OCI-LY7 (cell line): ENCODE measurements around the gene MAPK11. TPM values are rescaled to one million over a fixed set of nuclear protein-coding genes. Genes with fewer than 3 reads are reported as not detected.

Experiments
- BruUV-seq: library from RNA; stranded (reverse); fragments of 400-500 nt; replicated peaks from 2 replicates; lab custom pipeline; 2021; lab: Mats Ljungman, UMichigan
- CTCF ChIA-PET: fragments of 300-600 bp; sonication (Branson Sonifier 250); formaldehyde crosslinking; loops from one replicate; lab custom pipeline; 2022; ENCODE audit warnings: antibody characterized with exemption; ENCODE audit not compliant: unreplicated experiment; lab: Charles Lee
- POLR2A ChIA-PET: fragments of 300-600 bp; sonication (Branson Sonifier 250); formaldehyde crosslinking; loops from one replicate; lab custom pipeline; 2022; ENCODE audit warnings: antibody characterized with exemption; lab: Charles Lee
- DNase-seq: peaks from one replicate; pipeline ENCODE4 v3.0.0-alpha.2; 2015; ENCODE audit warnings: low spot score
- H2AFZ ChIP-seq: fragments of 200-600 bp; sonication (generic), shearing (Covaris generic); 2 replicates; pipeline ENCODE4 v1.6.1; 2014; ENCODE audit warnings: mild to moderate bottlenecking, antibody characterized with exemption, low read length, moderate library complexity
- H3K27ac ChIP-seq: fragments of 200-600 bp; sonication (generic); 2 replicates; pipeline ENCODE4 v1.5.1; 2014; ENCODE audit warnings: mixed run types, low read depth, mild to moderate bottlenecking, moderate library complexity, low read length, inconsistent platforms; ENCODE audit not compliant: poor library complexity, severe bottlenecking
- H3K36me3 ChIP-seq: fragments of 200-600 bp; sonication (generic); 2 replicates; pipeline ENCODE4 v1.6.1; 2014; ENCODE audit warnings: mild to moderate bottlenecking, antibody characterized with exemption, low read length, moderate library complexity, mixed read lengths; ENCODE audit not compliant: insufficient read depth
- H3K4me1 ChIP-seq: fragments of 200-600 bp; sonication (generic); 2 replicates; pipeline ENCODE4 v1.5.1; 2014; ENCODE audit warnings: mild to moderate bottlenecking, low read length; ENCODE audit not compliant: insufficient read depth, poor library complexity, severe bottlenecking
- H3K4me2 ChIP-seq: fragments of 200-600 bp; sonication (generic); 2 replicates; pipeline ENCODE4 v1.6.1; 2014; ENCODE audit warnings: mild to moderate bottlenecking, low read length
- H3K4me3 ChIP-seq: fragments of 200-600 bp; sonication (generic); 2 replicates; pipeline ENCODE4 v1.5.1; 2014; ENCODE audit warnings: mild to moderate bottlenecking, low read depth, low read length; ENCODE audit not compliant: poor library complexity, severe bottlenecking
- H3K79me2 ChIP-seq: fragments of 200-600 bp; sonication (generic); 2 replicates; pipeline ENCODE4 v1.6.1; 2016; ENCODE audit warnings: low read depth, mild to moderate bottlenecking, low read length, moderate library complexity, mixed read lengths; ENCODE audit not compliant: insufficient read depth
- H3K9me2 ChIP-seq: fragments of 200-600 bp; sonication (generic); 2 replicates; pipeline ENCODE4 v1.6.1; 2016; ENCODE audit warnings: mild to moderate bottlenecking, low read length, mixed read lengths; ENCODE audit not compliant: insufficient read depth
- H3K9me3 ChIP-seq: fragments of 200-600 bp; sonication (generic); 2 replicates; pipeline ENCODE4 v1.6.1; 2014; ENCODE audit warnings: mild to moderate bottlenecking, mixed run types, low read length, mixed read lengths
- H4K20me1 ChIP-seq: fragments of 200-600 bp; sonication (generic); 2 replicates; pipeline ENCODE4 v1.6.1; 2014; ENCODE audit warnings: mild to moderate bottlenecking, antibody characterized with exemption, low read length, moderate library complexity, mixed read lengths; ENCODE audit not compliant: insufficient read depth
- CTCF ChIP-seq: fragments of 200-600 bp; sonication (generic); conservative IDR thresholded peaks from 2 replicates; pipeline ENCODE4 v1.5.1; 2014; ENCODE audit warnings: mild to moderate bottlenecking, antibody characterized with exemption, low read length, moderate library complexity, mixed read lengths
- EZH2phosphoT487 ChIP-seq: fragments of 200-600 bp; sonication (generic); IDR thresholded peaks from 2 replicates; pipeline ENCODE4 v1.6.1; 2018; ENCODE audit warnings: low read depth, borderline replicate concordance, mild to moderate bottlenecking, mixed run types, antibody characterized with exemption, low read length, moderate library complexity, mixed read lengths
- intact Hi-C: fragments of 100-400 bp; cut with micrococcal nuclease; formaldehyde crosslinking; loops from one replicate; pipeline ENCODE4 v1.10.0; 2022; ENCODE audit not compliant: unreplicated experiment
- total RNA-seq, 2 experiments: library from RNA; depleted of rRNA in 1 of 2; stranded (reverse); fragments of >200 nt in 1 of 2; shearing (Covaris generic) in 1 of 2; gene quantifications; 2 replicates each; pipeline ENCODE4 v1.2.3, GENCODE V29; 2014 to 2022

The MAPK11 gene
- total RNA-seq, 2 experiments from 2014 or later = 12.0 to 19.7 TPM

GRCh38 chr22:50283821-50284220 is 13.6 kb upstream of the MAPK11 start:
- CTCF ChIA-PET = no interaction called here
- Histone ChIP-seq H3K36me3 (no peaks in the 10 kb centered on the region), H2AFZ (no peak overlapping the region), H3K4me2 (no peak overlapping the region), H3K4me3 (no peak overlapping the region), H3K79me2 (no peaks in the 10 kb centered on the region), H3K4me1 (no peaks in the 10 kb centered on the region), H4K20me1 (no peaks in the 10 kb centered on the region), H3K27ac (no peak overlapping the region), H3K9me3 (no peaks in the 10 kb centered on the region), H3K9me2 (no peaks in the 10 kb centered on the region)
- no TSS peak for BruUV-seq
- POLR2A ChIA-PET = no interaction called here
- no peak for DNase-seq
- TF ChIP-seq CTCF (no peak), EZH2phosphoT487 (no peak)
- intact Hi-C loops = no loop called here

- no peak overlapping the region for H3K27ac ChIP-seq
- no TSS peak for BruUV-seq
- no peaks in the 10 kb centered on the region for H3K9me3 ChIP-seq
- intact Hi-C loops = no loop called here
- H3K79me2 ChIP-seq = no peaks in the 10 kb centered on the region
- H4K20me1 ChIP-seq = no peaks in the 10 kb centered on the region
- POLR2A ChIA-PET = interaction anchor here (0.7 kb wide), 1 partner anchor 1636 kb away, joined by 3 read pairs; no protein-coding TSS in a partner anchor
- no peak for DNase-seq
- H3K9me2 ChIP-seq = no peaks in the 10 kb centered on the region
- no peak for TF ChIP-seq CTCF
- no peak for TF ChIP-seq EZH2phosphoT487
- H3K36me3 ChIP-seq = no peaks in the 10 kb centered on the region
- CTCF ChIA-PET = no interaction called here
- no peak overlapping the region for H2AFZ ChIP-seq
- H3K4me1 ChIP-seq = no peaks in the 10 kb centered on the region
- no peak overlapping the region for H3K4me3 ChIP-seq
- no peak overlapping the region for H3K4me2 ChIP-seq
These were observed 12.4 kb upstream of the MAPK11 start for GRCh38 chr22:50282361-50283155.

- Histone ChIP-seq H4K20me1 (no peaks in the 10 kb centered on the region), H3K9me3 (no peaks in the 10 kb centered on the region), H3K4me1 (no peaks in the 10 kb centered on the region), H3K9me2 (no peaks in the 10 kb centered on the region), H3K4me2 (no peak overlapping the region), H3K4me3 (no peak overlapping the region), H3K79me2 (no peaks in the 10 kb centered on the region), H3K36me3 (no peaks in the 10 kb centered on the region), H3K27ac (no peak overlapping the region), H2AFZ (no peak overlapping the region)
- TF ChIP-seq EZH2phosphoT487 (no peak), CTCF (no peak)
- POLR2A ChIA-PET = no interaction called here
- DNase-seq = no peak
- intact Hi-C loops = no loop called here
- BruUV-seq = no TSS peak
- CTCF ChIA-PET = no interaction called here
These were observed 11.8 kb upstream of the MAPK11 start for GRCh38 chr22:50281957-50282356.
